Measurements from ENCODE around the gene GPD1L. TPM values are rescaled to one million over a fixed set of nuclear protein-coding genes. Genes with fewer than 3 reads are reported as not detected.

GPD1L gene
- total RNA-seq, 5 donors from 2014 or later (not counting 1 experiment from before 2014, with no cell fraction given): 20.2 to 26.6 (median 21.1) TPM

- H3K27ac Mint-ChIP-seq: no peak overlapping the region
- no peaks in the 10 kb centered on the region for H3K36me3 ChIP-seq (ENCODE audit: control insufficient read depth in 2 of 2, extremely low read depth in 1 of 2, insufficient read depth in 1 of 2, low read length in 1 of 2)
- no peak overlapping the region for H3K4me3 ChIP-seq (ENCODE audit: control insufficient read depth in 1 of 2, extremely low read depth in 1 of 2, low read length in 1 of 2)
- no peak for ATAC-seq (replicated peaks in 1 of 4)
- no peaks in the 10 kb centered on the region for H3K36me3 Mint-ChIP-seq
- ChIA-PET CTCF (no interaction called here), POLR2A (no interaction called here)
- no peaks in the 10 kb centered on the region for H3K27me3 ChIP-seq (replicated peaks in 1 of 2; ENCODE audit: control insufficient read depth in 2 of 2, extremely low read depth in 1 of 2, insufficient read depth in 2 of 2, low read length in 1 of 2)
- DNase-seq: no peak
- H3K9me3 ChIP-seq: no peaks in the 10 kb centered on the region
- no peaks in the 10 kb centered on the region for H3K9me3 Mint-ChIP-seq
- no peaks in the 10 kb centered on the region for H3K4me1 ChIP-seq (ENCODE audit: control insufficient read depth in 1 of 2, extremely low read depth in 1 of 2, insufficient read depth in 2 of 2, low read length in 2 of 2)
- 80% methylated on average over 6 of the region's 14 CpGs for WGBS (ENCODE audit: insufficient coverage)
- peaks cover 0 to 6% of the 10 kb centered on the region in 2 donors for H3K27me3 Mint-ChIP-seq
- no peak overlapping the region for H3K4me3 Mint-ChIP-seq
- no peaks in the 10 kb centered on the region for H3K4me1 Mint-ChIP-seq
- no peak overlapping the region for H3K27ac ChIP-seq (ENCODE audit: low read length)
These were observed 28.9 kb upstream of the GPD1L start for GRCh38 chr3:32077260-32078084.

DNA sequence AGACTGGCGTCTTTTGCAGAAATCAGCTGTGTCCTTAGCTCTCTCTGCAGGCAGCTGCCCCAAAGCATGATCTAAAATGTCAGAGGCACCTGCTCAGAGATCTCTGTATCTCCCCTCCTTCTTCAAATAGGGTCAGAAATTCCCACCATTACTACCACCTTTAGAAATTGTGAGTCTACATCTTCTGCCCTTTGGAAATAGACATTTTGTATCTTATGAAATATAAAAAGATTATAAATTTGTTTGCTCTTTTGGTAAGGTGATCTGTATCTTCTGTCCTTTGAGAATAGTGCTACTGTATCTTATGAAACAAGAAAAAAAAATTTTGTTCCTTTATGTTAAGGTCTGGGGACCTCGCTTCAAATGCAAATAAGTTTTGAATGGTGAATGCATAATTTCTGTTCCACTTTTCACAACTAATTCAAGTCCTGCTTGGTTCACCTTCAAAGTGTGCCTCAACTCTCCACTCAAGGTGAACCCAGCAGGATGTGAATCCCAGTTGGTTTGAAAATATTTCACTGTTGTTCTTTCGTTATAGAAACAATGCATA lies 28.3 kb upstream of the GPD1L start:
- H3K9me3 Mint-ChIP-seq: no peaks in the 10 kb centered on the region
- ChIA-PET CTCF (no interaction called here), POLR2A (no interaction called here)
- H3K27me3 Mint-ChIP-seq: peaks cover 0 to 6% of the 10 kb centered on the region in 2 donors
- DNase-seq (no peak), ATAC-seq (replicated peaks in 1 of 4) (no peak)
- no peaks in the 10 kb centered on the region for H3K4me1 ChIP-seq (ENCODE audit: control insufficient read depth in 1 of 2, extremely low read depth in 1 of 2, insufficient read depth in 2 of 2, low read length in 2 of 2)
- no peak overlapping the region for H3K27ac Mint-ChIP-seq
- H3K4me3 ChIP-seq (ENCODE audit: control insufficient read depth in 1 of 2, extremely low read depth in 1 of 2, low read length in 1 of 2): no peak overlapping the region
- H3K4me3 Mint-ChIP-seq: no peak overlapping the region
- H3K36me3 ChIP-seq (ENCODE audit: control insufficient read depth in 2 of 2, extremely low read depth in 1 of 2, insufficient read depth in 1 of 2, low read length in 1 of 2): no peaks in the 10 kb centered on the region
- H3K4me1 Mint-ChIP-seq: no peaks in the 10 kb centered on the region
- no peaks in the 10 kb centered on the region for H3K27me3 ChIP-seq (replicated peaks in 1 of 2; ENCODE audit: control insufficient read depth in 2 of 2, extremely low read depth in 1 of 2, insufficient read depth in 2 of 2, low read length in 1 of 2)
- 75% methylated on average over 1 of the region's 3 CpGs for WGBS (ENCODE audit: insufficient coverage)
- no peak overlapping the region for H3K27ac ChIP-seq (ENCODE audit: low read length)
- H3K9me3 ChIP-seq: no peaks in the 10 kb centered on the region
- no peaks in the 10 kb centered on the region for H3K36me3 Mint-ChIP-seq

GRCh38 chr3:32078864-32079263 lies 27.6 kb upstream of the GPD1L start:
- H3K27ac Mint-ChIP-seq: no peak overlapping the region
- ATAC-seq (replicated peaks in 1 of 4) (no peak), DNase-seq (no peak)
- ChIA-PET POLR2A (no interaction called here), CTCF (no interaction called here)
- no peaks in the 10 kb centered on the region for H3K9me3 Mint-ChIP-seq
- no peak overlapping the region for H3K4me3 Mint-ChIP-seq
- H3K27me3 Mint-ChIP-seq: peaks cover 0 to 6% of the 10 kb centered on the region in 2 donors
- Histone ChIP-seq H3K36me3 (ENCODE audit: control insufficient read depth in 2 of 2, extremely low read depth in 1 of 2, insufficient read depth in 1 of 2, low read length in 1 of 2) (no peaks in the 10 kb centered on the region), H3K27me3 (replicated peaks in 1 of 2; ENCODE audit: control insufficient read depth in 2 of 2, extremely low read depth in 1 of 2, insufficient read depth in 2 of 2, low read length in 1 of 2) (no peaks in the 10 kb centered on the region), H3K27ac (ENCODE audit: low read length) (no peak overlapping the region), H3K4me1 (ENCODE audit: control insufficient read depth in 1 of 2, extremely low read depth in 1 of 2, insufficient read depth in 2 of 2, low read length in 2 of 2) (no peaks in the 10 kb centered on the region), H3K9me3 (no peaks in the 10 kb centered on the region), H3K4me3 (ENCODE audit: control insufficient read depth in 1 of 2, extremely low read depth in 1 of 2, low read length in 1 of 2) (no peak overlapping the region)
- H3K36me3 Mint-ChIP-seq: no peaks in the 10 kb centered on the region
- no peaks in the 10 kb centered on the region for H3K4me1 Mint-ChIP-seq

GRCh38 chr3:32082721-32083120 lies 23.7 kb upstream of the GPD1L start:
- no peaks in the 10 kb centered on the region for H3K27me3 ChIP-seq (replicated peaks in 1 of 2; ENCODE audit: control insufficient read depth in 2 of 2, extremely low read depth in 1 of 2, insufficient read depth in 2 of 2, low read length in 1 of 2)
- H3K27ac ChIP-seq (ENCODE audit: low read length): no peak overlapping the region
- Mint-ChIP-seq H3K36me3 (no peaks in the 10 kb centered on the region), H3K27ac (no peak overlapping the region), H3K27me3 (peaks cover 0 to 6% of the 10 kb centered on the region in 2 donors), H3K4me3 (no peak overlapping the region), H3K9me3 (no peaks in the 10 kb centered on the region), H3K4me1 (no peaks in the 10 kb centered on the region)
- H3K4me3 ChIP-seq (ENCODE audit: control insufficient read depth in 1 of 2, extremely low read depth in 1 of 2, low read length in 1 of 2): no peak overlapping the region
- ChIA-PET POLR2A (no interaction called here), CTCF (interaction anchor here in 1 of 2 donors (1.6 kb wide), 1 partner anchor 65 kb away, joined by 3 read pairs; no protein-coding TSS in a partner anchor)
- H3K36me3 ChIP-seq (ENCODE audit: control insufficient read depth in 2 of 2, extremely low read depth in 1 of 2, insufficient read depth in 1 of 2, low read length in 1 of 2): no peaks in the 10 kb centered on the region
- DNase-seq (no peak), ATAC-seq (replicated peaks in 1 of 4) (no peak)
- H3K4me1 ChIP-seq (ENCODE audit: control insufficient read depth in 1 of 2, extremely low read depth in 1 of 2, insufficient read depth in 2 of 2, low read length in 2 of 2): no peaks in the 10 kb centered on the region
- H3K9me3 ChIP-seq: no peaks in the 10 kb centered on the region
- 50% methylated on average over 2 of the region's 3 CpGs for WGBS (ENCODE audit: insufficient coverage)

GRCh38 chr3:32083702-32084270 lies 22.6 kb upstream of the GPD1L start:
- ChIA-PET CTCF (no interaction called here), POLR2A (no interaction called here)
- Mint-ChIP-seq H3K27me3 (peaks cover under 1 to 8% of the 10 kb centered on the region in 2 donors), H3K27ac (no peak overlapping the region), H3K9me3 (peaks cover under 1 to 2% (median under 1%) of the 10 kb centered on the region in 3 donors), H3K4me1 (no peaks in the 10 kb centered on the region), H3K4me3 (no peak overlapping the region), H3K36me3 (no peaks in the 10 kb centered on the region)
- H3K4me1 ChIP-seq (ENCODE audit: control insufficient read depth in 1 of 2, extremely low read depth in 1 of 2, insufficient read depth in 2 of 2, low read length in 2 of 2): no peaks in the 10 kb centered on the region
- DNase-seq: no peak
- no peak overlapping the region for H3K27ac ChIP-seq (ENCODE audit: low read length)
- no peak for ATAC-seq (replicated peaks in 1 of 4)
- no peaks in the 10 kb centered on the region for H3K27me3 ChIP-seq (replicated peaks in 1 of 2; ENCODE audit: control insufficient read depth in 2 of 2, extremely low read depth in 1 of 2, insufficient read depth in 2 of 2, low read length in 1 of 2)
- no peak overlapping the region for H3K4me3 ChIP-seq (ENCODE audit: control insufficient read depth in 1 of 2, extremely low read depth in 1 of 2, low read length in 1 of 2)
- no peaks in the 10 kb centered on the region for H3K36me3 ChIP-seq (ENCODE audit: control insufficient read depth in 2 of 2, extremely low read depth in 1 of 2, insufficient read depth in 1 of 2, low read length in 1 of 2)
- no CpG with 5 or more reads among the region's 3 CpGs for WGBS (ENCODE audit: insufficient coverage)
- H3K9me3 ChIP-seq: no peaks in the 10 kb centered on the region

- no peak for DNase-seq
- Histone ChIP-seq H3K9me3 (no peaks in the 10 kb centered on the region), H3K27ac (ENCODE audit: low read length) (no peak overlapping the region), H3K36me3 (ENCODE audit: control insufficient read depth in 2 of 2, extremely low read depth in 1 of 2, insufficient read depth in 1 of 2, low read length in 1 of 2) (no peaks in the 10 kb centered on the region), H3K27me3 (replicated peaks in 1 of 2; ENCODE audit: control insufficient read depth in 2 of 2, extremely low read depth in 1 of 2, insufficient read depth in 2 of 2, low read length in 1 of 2) (peaks cover 0 to 4% of the 10 kb centered on the region in 2 experiments), H3K4me1 (ENCODE audit: control insufficient read depth in 1 of 2, extremely low read depth in 1 of 2, insufficient read depth in 2 of 2, low read length in 2 of 2) (no peaks in the 10 kb centered on the region), H3K4me3 (ENCODE audit: control insufficient read depth in 1 of 2, extremely low read depth in 1 of 2, low read length in 1 of 2) (no peak overlapping the region)
- ChIA-PET POLR2A (no interaction called here), CTCF (no interaction called here)
- no CpG with 5 or more reads among the region's 2 CpGs for WGBS (ENCODE audit: insufficient coverage)
- H3K27me3 Mint-ChIP-seq: peaks cover 2 to 12% of the 10 kb centered on the region in 2 donors
- H3K36me3 Mint-ChIP-seq: peaks cover 3% of the 10 kb centered on the region
- H3K27ac Mint-ChIP-seq: no peak overlapping the region
- no peak for ATAC-seq (replicated peaks in 1 of 4)
- H3K4me3 Mint-ChIP-seq: no peak overlapping the region
- peaks cover 5 to 8% (median 6%) of the 10 kb centered on the region in 3 donors for H3K9me3 Mint-ChIP-seq
- H3K4me1 Mint-ChIP-seq: no peaks in the 10 kb centered on the region
These were observed 21.6 kb upstream of the GPD1L start for GRCh38 chr3:32084870-32085269.

Data from T-cell (primary cell).